ENCODE data around the gene G6PC1.
"Not testable (repeated sequence)": the region's sequence is repeated elsewhere in the genome, so short reads cannot be mapped to it uniquely, and the experiment has no call there.

The G6PC1 gene

DNA sequence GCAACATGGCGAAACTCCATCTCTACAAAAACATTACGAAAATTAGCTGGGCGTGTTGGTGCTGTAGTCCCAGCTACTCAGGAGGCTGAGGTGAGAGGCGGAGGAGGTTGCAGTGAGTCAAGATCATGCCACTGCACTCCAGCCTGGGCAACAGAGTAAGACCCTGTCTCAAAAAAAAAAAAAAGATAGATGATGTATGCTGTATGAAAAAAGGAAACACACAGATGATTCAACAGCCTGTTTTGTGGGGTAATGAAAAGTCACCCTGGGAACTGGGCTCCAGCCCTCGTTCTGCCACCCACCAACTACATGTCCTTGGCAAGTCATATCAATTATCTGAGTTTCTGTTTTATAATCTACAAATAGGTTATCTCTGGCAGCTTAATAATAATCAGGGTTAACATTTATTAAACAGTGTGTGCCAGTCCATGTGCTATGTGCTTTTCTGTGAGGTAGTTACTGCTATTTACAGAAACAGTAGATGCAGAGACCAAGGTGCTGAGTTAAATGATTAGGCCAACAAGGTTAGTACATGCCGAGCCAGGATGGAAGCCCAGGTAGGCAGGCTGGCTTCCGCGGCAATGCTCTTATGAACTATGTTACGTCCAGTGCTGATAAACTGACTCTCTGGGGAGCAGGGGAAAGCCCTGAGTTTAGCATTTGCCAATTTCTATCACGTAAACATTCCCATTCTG, 1.1 kb downstream of the G6PC1 start:
- DNase-seq (ENCODE audit: insufficient read length, low spot score) = no peak
- no peak for TF ChIP-seq POLR2AphosphoS5 (IDR thresholded peaks at IDR 0.05; ENCODE audit: low read depth, low read length)
- TF ChIP-seq POU2F2 (IDR thresholded peaks at IDR 0.05; ENCODE audit: low read depth, low read length) = no peak
- no peak for TF ChIP-seq TAF1 (IDR thresholded peaks at IDR 0.05; ENCODE audit: low read depth, low read length)
- TF ChIP-seq POLR2A (IDR thresholded peaks at IDR 0.05; ENCODE audit: low read depth, low read length) = no peak
- TF ChIP-seq SPI1 (IDR thresholded peaks at IDR 0.05; ENCODE audit: low read depth, low read length) = no peak
- no peak for TF ChIP-seq PAX5 (IDR thresholded peaks at IDR 0.05; ENCODE audit: insufficient read depth, low read length, severe bottlenecking)
- FAIRE-seq = no peak

- DNase-seq (ENCODE audit: insufficient read length, low spot score) = no peak
- no peak for FAIRE-seq
- no peak for TF ChIP-seq POLR2AphosphoS5 (IDR thresholded peaks at IDR 0.05; ENCODE audit: low read depth, low read length)
- no peak for TF ChIP-seq TAF1 (IDR thresholded peaks at IDR 0.05; ENCODE audit: low read depth, low read length)
- TF ChIP-seq PAX5 (IDR thresholded peaks at IDR 0.05; ENCODE audit: insufficient read depth, low read length, severe bottlenecking) = no peak
- TF ChIP-seq POU2F2 (IDR thresholded peaks at IDR 0.05; ENCODE audit: low read depth, low read length) = no peak
- TF ChIP-seq SPI1 (IDR thresholded peaks at IDR 0.05; ENCODE audit: low read depth, low read length) = no peak
- TF ChIP-seq POLR2A (IDR thresholded peaks at IDR 0.05; ENCODE audit: low read depth, low read length) = no peak
Measured at GRCh38 chr17:42904110-42904469, 3.5 kb downstream of the G6PC1 start.

GRCh38 chr17:42906772-42907446, 6.3 kb downstream of the G6PC1 start:
- FAIRE-seq = no peak
- no peak for DNase-seq (ENCODE audit: insufficient read length, low spot score)
- TF ChIP-seq TAF1 (IDR thresholded peaks at IDR 0.05; ENCODE audit: low read depth, low read length) = no peak

DNA sequence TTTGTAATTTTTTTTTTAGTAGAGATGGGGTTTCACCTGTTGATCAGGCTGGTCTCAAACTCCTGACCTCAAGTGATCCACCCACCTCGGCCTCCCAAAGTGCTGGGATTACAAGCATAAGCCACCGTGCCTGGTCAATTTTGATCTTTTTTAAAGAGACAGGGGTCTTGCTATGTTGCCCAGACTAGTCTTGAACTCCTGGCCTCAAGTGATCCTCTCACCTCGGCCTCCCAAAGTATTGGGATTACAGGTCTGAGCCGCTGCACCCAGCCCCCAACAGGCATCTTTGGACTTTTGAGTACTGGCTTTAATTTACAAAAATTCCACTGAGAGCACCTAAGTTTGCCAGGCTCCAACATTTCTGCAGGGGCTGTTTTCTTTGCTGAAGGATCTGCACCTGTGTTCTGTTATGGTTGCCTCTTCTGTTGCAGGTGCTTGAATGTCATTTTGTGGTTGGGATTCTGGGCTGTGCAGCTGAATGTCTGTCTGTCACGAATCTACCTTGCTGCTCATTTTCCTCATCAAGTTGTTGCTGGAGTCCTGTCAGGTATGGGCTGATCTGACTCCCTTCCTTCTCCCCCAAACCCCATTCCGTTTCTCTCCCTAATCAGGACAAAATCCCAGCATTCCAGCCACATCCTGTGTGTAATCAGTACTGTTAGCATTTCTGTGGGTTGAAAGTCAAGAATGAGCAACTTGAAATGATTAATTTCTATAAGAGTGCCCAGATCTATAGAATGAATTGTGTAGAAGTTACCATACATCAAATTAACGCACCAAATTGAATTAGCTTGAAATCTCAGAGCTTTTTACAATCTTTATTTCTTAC, 8.5 kb downstream of the G6PC1 start:
- DNase-seq (ENCODE audit: insufficient read length, low spot score) (no peak), FAIRE-seq (no peak)
- TF ChIP-seq PAX5 (IDR thresholded peaks at IDR 0.05; ENCODE audit: insufficient read depth, low read length, severe bottlenecking) (no peak), TAF1 (IDR thresholded peaks at IDR 0.05; ENCODE audit: low read depth, low read length) (no peak), POLR2AphosphoS5 (IDR thresholded peaks at IDR 0.05; ENCODE audit: low read depth, low read length) (no peak), SPI1 (IDR thresholded peaks at IDR 0.05; ENCODE audit: low read depth, low read length) (no peak), POU2F2 (IDR thresholded peaks at IDR 0.05; ENCODE audit: low read depth, low read length) (no peak)

DNA sequence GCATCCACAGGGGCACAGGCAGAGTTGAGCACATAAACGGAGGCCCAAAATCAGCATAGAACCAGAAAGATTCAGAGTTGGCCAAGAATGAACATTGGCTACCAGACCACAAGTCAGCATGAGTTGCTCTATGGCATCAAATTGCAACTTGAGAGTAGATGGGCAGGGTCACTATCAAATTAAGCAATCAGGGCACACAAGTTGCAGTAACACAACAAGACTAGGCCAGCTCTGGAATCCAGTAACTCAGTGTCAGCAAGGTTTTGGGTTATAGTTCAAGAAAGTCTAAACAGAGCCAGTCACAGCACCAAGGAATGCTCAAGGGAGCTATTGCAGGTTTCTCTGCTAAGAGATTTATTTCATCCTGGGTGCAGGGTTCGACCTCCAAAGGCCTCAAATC, 12.9 kb downstream of the G6PC1 start:
- FAIRE-seq (no peak), DNase-seq (ENCODE audit: insufficient read length, low spot score) (no peak)
- TF ChIP-seq POLR2AphosphoS5 (IDR thresholded peaks at IDR 0.05; ENCODE audit: low read depth, low read length) (no peak), TAF1 (IDR thresholded peaks at IDR 0.05; ENCODE audit: low read depth, low read length) (no peak), POLR2A (IDR thresholded peaks at IDR 0.05; ENCODE audit: low read depth, low read length) (no peak), PAX5 (IDR thresholded peaks at IDR 0.05; ENCODE audit: insufficient read depth, low read length, severe bottlenecking) (no peak), POU2F2 (IDR thresholded peaks at IDR 0.05; ENCODE audit: low read depth, low read length) (no peak), SPI1 (IDR thresholded peaks at IDR 0.05; ENCODE audit: low read depth, low read length) (no peak)

DNA sequence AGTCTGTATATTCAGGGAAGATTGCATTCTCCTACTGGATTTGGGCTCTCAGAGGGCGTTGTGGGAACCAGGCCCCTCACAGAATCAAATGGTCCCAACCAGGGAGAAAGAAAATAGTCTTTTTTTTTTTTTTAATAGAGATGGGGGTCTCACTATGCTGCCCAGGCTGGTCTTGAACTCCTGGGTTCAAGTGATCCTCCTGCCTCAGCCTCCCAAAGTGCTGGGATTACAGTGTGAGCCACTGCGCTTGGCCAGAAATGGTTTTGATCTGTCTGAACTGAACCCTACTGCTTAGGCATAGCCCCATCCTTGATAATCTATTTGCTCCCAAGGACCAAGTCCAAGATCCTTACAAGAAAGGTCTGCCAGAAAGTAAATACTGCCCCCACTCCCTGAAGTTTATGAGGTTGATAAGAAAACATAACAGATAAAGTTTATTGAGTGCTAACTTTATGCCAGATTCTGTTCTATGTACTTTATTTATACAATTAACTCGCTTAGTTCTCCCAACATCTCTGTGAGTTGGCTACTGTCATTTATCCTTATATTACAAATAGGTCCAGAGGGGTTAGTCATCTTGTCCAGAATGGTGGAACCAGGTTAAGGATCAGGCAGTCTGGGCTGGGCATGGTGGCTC, 13.5 kb downstream of the G6PC1 start:
- FAIRE-seq (no peak), DNase-seq (ENCODE audit: insufficient read length, low spot score) (no peak)
- TF ChIP-seq TAF1 (IDR thresholded peaks at IDR 0.05; ENCODE audit: low read depth, low read length) (no peak), POU2F2 (IDR thresholded peaks at IDR 0.05; ENCODE audit: low read depth, low read length) (no peak), POLR2AphosphoS5 (IDR thresholded peaks at IDR 0.05; ENCODE audit: low read depth, low read length) (no peak), PAX5 (IDR thresholded peaks at IDR 0.05; ENCODE audit: insufficient read depth, low read length, severe bottlenecking) (no peak), SPI1 (IDR thresholded peaks at IDR 0.05; ENCODE audit: low read depth, low read length) (no peak), POLR2A (IDR thresholded peaks at IDR 0.05; ENCODE audit: low read depth, low read length) (no peak)

DNA sequence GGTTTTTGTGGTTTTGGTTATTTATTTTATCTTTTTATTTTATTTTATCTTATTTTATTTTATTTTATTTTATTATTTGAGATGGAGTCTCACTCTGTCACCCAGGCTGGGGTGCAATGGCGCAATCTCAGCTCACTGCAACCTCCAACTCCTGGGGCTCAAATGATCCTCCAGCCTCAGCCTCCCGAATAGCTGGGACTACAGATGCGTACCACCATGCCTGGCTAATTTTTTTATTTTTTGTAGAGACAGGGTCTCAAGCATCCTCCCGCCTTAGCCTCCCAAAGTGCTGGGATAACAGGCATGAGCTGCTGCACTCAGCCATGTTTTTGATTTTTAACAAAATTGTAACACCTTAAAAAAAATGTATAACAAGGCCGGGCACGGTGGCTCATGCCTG, 14.7 kb downstream of the G6PC1 start:
- not testable (repeated sequence) for DNase-seq (ENCODE audit: insufficient read length, low spot score); FAIRE-seq

- FAIRE-seq; DNase-seq (ENCODE audit: insufficient read length, low spot score): not testable (repeated sequence)
Measured at GRCh38 chr17:42916388-42917235, 16.0 kb downstream of the G6PC1 start.

DNA sequence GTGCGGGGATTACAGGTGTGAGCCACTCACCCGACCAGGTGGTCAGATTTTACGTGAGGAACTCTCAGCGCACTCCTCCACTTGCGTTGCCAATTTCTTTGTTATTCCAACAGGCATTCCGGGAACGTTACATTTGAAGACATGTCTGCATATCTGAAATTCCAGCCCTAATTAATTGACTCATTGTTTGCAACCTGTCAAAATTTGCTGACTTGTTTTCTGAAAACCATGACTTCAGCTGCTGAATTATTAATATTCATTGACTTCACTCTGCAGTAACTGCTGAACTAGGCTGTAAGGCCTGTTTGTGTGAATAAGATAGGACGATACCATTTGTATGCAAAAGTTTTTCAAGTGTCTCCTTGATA, 16.6 kb downstream of the G6PC1 start:
- DNase-seq (ENCODE audit: insufficient read length, low spot score) = no peak
- no peak for TF ChIP-seq POU2F2 (IDR thresholded peaks at IDR 0.05; ENCODE audit: low read depth, low read length)
- no peak for TF ChIP-seq POLR2A (IDR thresholded peaks at IDR 0.05; ENCODE audit: low read depth, low read length)
- no peak for TF ChIP-seq PAX5 (IDR thresholded peaks at IDR 0.05; ENCODE audit: insufficient read depth, low read length, severe bottlenecking)
- no peak for TF ChIP-seq SPI1 (IDR thresholded peaks at IDR 0.05; ENCODE audit: low read depth, low read length)
- TF ChIP-seq TAF1 (IDR thresholded peaks at IDR 0.05; ENCODE audit: low read depth, low read length) = no peak
- TF ChIP-seq POLR2AphosphoS5 (IDR thresholded peaks at IDR 0.05; ENCODE audit: low read depth, low read length) = no peak
- no peak for FAIRE-seq
